ENCODE data around the gene STK11.

- TF ChIP-seq POLR2AphosphoS5 (IDR thresholded peaks at IDR 0.05; ENCODE audit: low read depth) (no peak), CTCF (IDR thresholded peaks at IDR 0.05; ENCODE audit: insufficient read depth, low read length) (no peak), GABPA (IDR thresholded peaks at IDR 0.05; ENCODE audit: low read depth) (no peak)
- TF ChIP-seq, protein P1, sequence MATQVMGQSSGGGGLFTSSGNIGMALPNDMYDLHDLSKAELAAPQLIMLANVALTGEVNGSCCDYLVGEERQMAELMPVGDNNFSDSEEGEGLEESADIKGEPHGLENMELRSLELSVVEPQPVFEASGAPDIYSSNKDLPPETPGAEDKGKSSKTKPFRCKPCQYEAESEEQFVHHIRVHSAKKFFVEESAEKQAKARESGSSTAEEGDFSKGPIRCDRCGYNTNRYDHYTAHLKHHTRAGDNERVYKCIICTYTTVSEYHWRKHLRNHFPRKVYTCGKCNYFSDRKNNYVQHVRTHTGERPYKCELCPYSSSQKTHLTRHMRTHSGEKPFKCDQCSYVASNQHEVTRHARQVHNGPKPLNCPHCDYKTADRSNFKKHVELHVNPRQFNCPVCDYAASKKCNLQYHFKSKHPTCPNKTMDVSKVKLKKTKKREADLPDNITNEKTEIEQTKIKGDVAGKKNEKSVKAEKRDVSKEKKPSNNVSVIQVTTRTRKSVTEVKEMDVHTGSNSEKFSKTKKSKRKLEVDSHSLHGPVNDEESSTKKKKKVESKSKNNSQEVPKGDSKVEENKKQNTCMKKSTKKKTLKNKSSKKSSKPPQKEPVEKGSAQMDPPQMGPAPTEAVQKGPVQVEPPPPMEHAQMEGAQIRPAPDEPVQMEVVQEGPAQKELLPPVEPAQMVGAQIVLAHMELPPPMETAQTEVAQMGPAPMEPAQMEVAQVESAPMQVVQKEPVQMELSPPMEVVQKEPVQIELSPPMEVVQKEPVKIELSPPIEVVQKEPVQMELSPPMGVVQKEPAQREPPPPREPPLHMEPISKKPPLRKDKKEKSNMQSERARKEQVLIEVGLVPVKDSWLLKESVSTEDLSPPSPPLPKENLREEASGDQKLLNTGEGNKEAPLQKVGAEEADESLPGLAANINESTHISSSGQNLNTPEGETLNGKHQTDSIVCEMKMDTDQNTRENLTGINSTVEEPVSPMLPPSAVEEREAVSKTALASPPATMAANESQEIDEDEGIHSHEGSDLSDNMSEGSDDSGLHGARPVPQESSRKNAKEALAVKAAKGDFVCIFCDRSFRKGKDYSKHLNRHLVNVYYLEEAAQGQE (IDR thresholded peaks at IDR 0.05; ENCODE audit: insufficient replicate concordance, low read depth) = no peak
These were observed 49.2 kb upstream of the STK11 start for GRCh38 chr19:1156305-1156801.

Data from HL-60 (cell line).